ENCODE data around the gene MRPL22. TPM values are rescaled to one million over a fixed set of nuclear protein-coding genes. Genes with fewer than 3 reads are reported as not detected.
"Not testable (repeated sequence)": the region's sequence is repeated elsewhere in the genome, so short reads cannot be mapped to it uniquely, and the experiment has no call there.

The MRPL22 gene
- total RNA-seq, 1 donor from 2014 or later, result 49.1 TPM

- no peak overlapping the region for H3K27ac Mint-ChIP-seq
- no peaks in the 10 kb centered on the region for H3K36me3 ChIP-seq
- no peak overlapping the region for H3K4me3 Mint-ChIP-seq
- no peaks in the 10 kb centered on the region for H3K9me3 ChIP-seq (ENCODE audit: low read depth)
- H3K27me3 ChIP-seq, result no peaks in the 10 kb centered on the region
- no peak overlapping the region for H3K4me2 ChIP-seq
- H2AFZ ChIP-seq (replicated peaks), result no peak overlapping the region
- H3K9ac ChIP-seq, result no peak overlapping the region
- H3F3A ChIP-seq (ENCODE audit: low read depth), result no peaks in the 10 kb centered on the region
- no peaks in the 10 kb centered on the region for H3K36me3 Mint-ChIP-seq
- no peaks in the 10 kb centered on the region for H4K20me1 ChIP-seq (ENCODE audit: low read depth)
- no peaks in the 10 kb centered on the region for H3K79me2 ChIP-seq (ENCODE audit: low read depth)
- H3K27ac ChIP-seq, result no peak overlapping the region
- H3K27me3 Mint-ChIP-seq (ENCODE audit: insufficient read depth, low read depth), result peaks cover 2% of the 10 kb centered on the region
- no peak overlapping the region for H3K4me3 ChIP-seq
- no peaks in the 10 kb centered on the region for H3K4me1 ChIP-seq
- no peak for TF ChIP-seq CTCF (IDR thresholded peaks at IDR 0.05)
- no peak for TF ChIP-seq EZH2phosphoT487 (IDR thresholded peaks at IDR 0.05)
- no peak for TF ChIP-seq EZH2 (IDR thresholded peaks at IDR 0.05)
- no peaks in the 10 kb centered on the region for H3K9me3 Mint-ChIP-seq
- DNase-seq (ENCODE audit: low spot score), result no peak
- no peaks in the 10 kb centered on the region for H3K4me1 Mint-ChIP-seq
Measured at GRCh38 chr5:154999865-155000264, 59.0 kb downstream of the MRPL22 start.

DNA sequence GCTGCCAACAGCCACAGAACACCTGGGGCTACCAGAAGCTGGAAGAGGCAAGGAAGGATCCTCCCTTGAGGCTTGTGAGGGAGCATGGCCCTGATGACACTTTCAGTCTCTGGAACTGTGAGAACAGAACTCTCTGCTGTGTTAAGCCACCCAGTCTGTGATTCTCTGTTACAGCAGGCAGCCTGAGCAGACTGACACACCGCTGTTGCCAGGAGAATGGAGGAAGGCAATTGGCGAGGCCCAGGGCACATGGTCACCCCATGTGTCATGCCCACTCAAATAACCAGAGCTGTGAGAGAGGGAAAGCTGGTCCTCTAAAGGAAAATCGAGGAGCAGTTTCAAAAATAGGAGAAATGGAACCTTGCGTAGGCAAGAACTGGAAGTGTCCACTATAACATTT, 60.6 kb downstream of the MRPL22 start:
- Mint-ChIP-seq H3K4me1 (no peaks in the 10 kb centered on the region), H3K27me3 (ENCODE audit: insufficient read depth, low read depth) (peaks cover 2% of the 10 kb centered on the region), H3K36me3 (no peaks in the 10 kb centered on the region), H3K9me3 (no peaks in the 10 kb centered on the region), H3K27ac (no peak overlapping the region), H3K4me3 (no peak overlapping the region)
- H3K9ac ChIP-seq, result no peak overlapping the region
- TF ChIP-seq EZH2 (IDR thresholded peaks at IDR 0.05), result no peak
- no peak for TF ChIP-seq EZH2phosphoT487 (IDR thresholded peaks at IDR 0.05)
- no peak for TF ChIP-seq CTCF (IDR thresholded peaks at IDR 0.05)
- no peaks in the 10 kb centered on the region for H3K36me3 ChIP-seq
- H3K4me2 ChIP-seq, result no peak overlapping the region
- DNase-seq (ENCODE audit: low spot score), result no peak
- H3K4me3 ChIP-seq, result no peak overlapping the region
- H3K9me3 ChIP-seq (ENCODE audit: low read depth), result no peaks in the 10 kb centered on the region
- H3K27ac ChIP-seq, result no peak overlapping the region
- H3K4me1 ChIP-seq, result no peaks in the 10 kb centered on the region
- no peaks in the 10 kb centered on the region for H3F3A ChIP-seq (ENCODE audit: low read depth)
- H3K79me2 ChIP-seq (ENCODE audit: low read depth), result no peaks in the 10 kb centered on the region
- no peaks in the 10 kb centered on the region for H3K27me3 ChIP-seq
- H4K20me1 ChIP-seq (ENCODE audit: low read depth), result no peaks in the 10 kb centered on the region
- H2AFZ ChIP-seq (replicated peaks), result no peak overlapping the region

DNA sequence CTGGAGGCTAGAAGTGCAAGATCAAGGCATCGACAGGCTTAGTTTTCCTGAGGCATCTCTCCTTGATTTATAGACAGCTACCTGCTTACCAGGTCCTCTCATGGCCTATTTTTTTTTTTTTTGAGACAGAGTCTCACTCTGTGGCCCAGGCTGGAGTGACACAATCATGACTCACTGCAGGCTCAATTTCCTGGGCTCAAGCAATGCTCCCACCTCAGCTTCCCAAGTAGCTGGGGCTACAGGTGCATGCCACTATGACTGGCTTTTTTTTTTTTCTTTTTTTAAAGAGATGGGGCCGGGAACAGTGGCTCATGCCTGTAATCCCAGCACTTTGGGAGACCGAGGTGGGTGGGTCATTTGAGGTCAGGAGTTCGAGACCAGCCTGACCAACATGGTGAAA, 61.8 kb downstream of the MRPL22 start:
- H3K36me3 ChIP-seq; H3K4me1 Mint-ChIP-seq; H3K9ac ChIP-seq; H3K27ac ChIP-seq; H3K4me1 ChIP-seq; H3K36me3 Mint-ChIP-seq; H3F3A ChIP-seq (ENCODE audit: low read depth); H2AFZ ChIP-seq (replicated peaks); H3K9me3 ChIP-seq (ENCODE audit: low read depth); H3K4me3 ChIP-seq; H3K4me3 Mint-ChIP-seq; H3K27me3 ChIP-seq; H3K27me3 Mint-ChIP-seq (ENCODE audit: insufficient read depth, low read depth); H3K9me3 Mint-ChIP-seq; H4K20me1 ChIP-seq (ENCODE audit: low read depth); DNase-seq (ENCODE audit: low spot score); H3K4me2 ChIP-seq; H3K27ac Mint-ChIP-seq; H3K79me2 ChIP-seq (ENCODE audit: low read depth): not testable (repeated sequence)

DNA sequence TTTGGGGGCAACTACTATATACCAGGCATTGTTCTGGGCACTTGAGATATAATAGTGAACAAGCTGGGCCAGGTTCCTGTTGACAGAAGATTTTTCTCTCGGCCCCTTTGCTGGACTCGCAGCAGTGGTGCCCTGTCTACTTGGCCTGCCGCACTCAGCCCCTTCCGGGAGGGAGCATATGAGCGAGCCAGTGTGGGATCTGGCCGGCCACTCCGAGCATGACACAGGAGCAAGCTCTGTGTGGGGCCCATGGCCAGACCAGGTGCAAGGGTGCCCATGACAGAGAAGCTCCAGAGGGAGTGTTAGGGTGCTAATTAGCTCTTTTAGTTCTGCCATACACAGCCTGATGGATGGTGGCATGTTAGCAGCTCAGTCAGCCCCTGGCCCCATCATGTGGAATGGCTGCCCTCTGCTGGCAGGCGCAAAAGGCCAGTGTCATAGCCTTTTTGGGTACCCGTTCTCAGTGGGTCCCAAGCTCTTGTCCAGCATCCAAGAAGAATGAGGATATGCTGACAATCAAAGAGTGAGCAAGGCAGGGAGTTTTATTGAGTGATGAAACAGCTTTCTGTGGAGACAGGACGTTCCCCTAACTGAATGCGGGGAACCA, 63.4 kb downstream of the MRPL22 start:
- H3K79me2 ChIP-seq (ENCODE audit: low read depth), result no peaks in the 10 kb centered on the region
- H3K4me2 ChIP-seq, result no peak overlapping the region
- Mint-ChIP-seq H3K4me3 (no peak overlapping the region), H3K36me3 (no peaks in the 10 kb centered on the region), H3K27me3 (ENCODE audit: insufficient read depth, low read depth) (peaks cover 2% of the 10 kb centered on the region), H3K4me1 (no peaks in the 10 kb centered on the region), H3K27ac (no peak overlapping the region), H3K9me3 (no peaks in the 10 kb centered on the region)
- no peaks in the 10 kb centered on the region for H3K36me3 ChIP-seq
- TF ChIP-seq EZH2phosphoT487 (IDR thresholded peaks at IDR 0.05), result no peak
- no peak for TF ChIP-seq EZH2 (IDR thresholded peaks at IDR 0.05)
- peak; percentile 75 for TF ChIP-seq CTCF (IDR thresholded peaks at IDR 0.05)
- no peak overlapping the region for H3K27ac ChIP-seq
- no peak overlapping the region for H3K9ac ChIP-seq
- no peaks in the 10 kb centered on the region for H3F3A ChIP-seq (ENCODE audit: low read depth)
- H4K20me1 ChIP-seq (ENCODE audit: low read depth), result no peaks in the 10 kb centered on the region
- H3K4me3 ChIP-seq, result no peak overlapping the region
- H3K4me1 ChIP-seq, result no peaks in the 10 kb centered on the region
- no peaks in the 10 kb centered on the region for H3K9me3 ChIP-seq (ENCODE audit: low read depth)
- DNase-seq (ENCODE audit: low spot score), result peak; percentile 64
- H2AFZ ChIP-seq (replicated peaks), result no peak overlapping the region
- H3K27me3 ChIP-seq, result no peaks in the 10 kb centered on the region

DNA sequence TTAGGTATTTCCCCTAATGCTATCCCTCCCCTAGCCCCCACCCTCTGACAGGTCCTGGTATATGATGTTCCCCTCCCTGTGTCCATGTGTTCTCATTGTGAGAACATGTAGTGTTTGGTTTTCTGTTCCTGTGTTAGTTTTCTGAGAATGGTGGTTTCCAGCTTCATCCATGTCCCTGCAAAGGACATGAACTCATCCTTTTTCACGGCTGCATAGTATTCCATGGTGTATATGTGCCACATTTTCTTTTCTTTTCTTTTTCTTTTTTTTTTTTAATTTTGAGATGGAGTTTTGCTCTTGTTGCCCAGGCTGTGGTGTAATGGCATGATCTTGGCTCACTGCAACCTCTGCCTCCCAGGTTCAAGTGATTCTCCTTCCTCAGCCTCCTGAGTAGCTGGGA, 65.4 kb downstream of the MRPL22 start:
- not testable (repeated sequence) for H3K4me2 ChIP-seq; H2AFZ ChIP-seq (replicated peaks); H3K9me3 ChIP-seq (ENCODE audit: low read depth); H3K27me3 Mint-ChIP-seq (ENCODE audit: insufficient read depth, low read depth); H3K27ac ChIP-seq; H3K79me2 ChIP-seq (ENCODE audit: low read depth); H3K36me3 ChIP-seq; DNase-seq (ENCODE audit: low spot score); H3K4me1 ChIP-seq; H3F3A ChIP-seq (ENCODE audit: low read depth); H3K9me3 Mint-ChIP-seq; H3K4me1 Mint-ChIP-seq; H3K4me3 Mint-ChIP-seq; H3K4me3 ChIP-seq; H3K36me3 Mint-ChIP-seq; H3K9ac ChIP-seq; H3K27me3 ChIP-seq; H3K27ac Mint-ChIP-seq; H4K20me1 ChIP-seq (ENCODE audit: low read depth)

All from neural progenitor cell (in vitro differentiated cells).